ENCODE results near the gene ACTG2. TPM values are rescaled to one million over a fixed set of nuclear protein-coding genes. Genes with fewer than 3 reads are reported as not detected.
A peak's percentile ranks its signal among the peaks of the same experiment; 100 is the strongest.
"Not testable (repeated sequence)": the region's sequence is repeated elsewhere in the genome, so short reads cannot be mapped to it uniquely, and the experiment has no call there.

The ACTG2 gene
- total RNA-seq, result 918 TPM

DNA sequence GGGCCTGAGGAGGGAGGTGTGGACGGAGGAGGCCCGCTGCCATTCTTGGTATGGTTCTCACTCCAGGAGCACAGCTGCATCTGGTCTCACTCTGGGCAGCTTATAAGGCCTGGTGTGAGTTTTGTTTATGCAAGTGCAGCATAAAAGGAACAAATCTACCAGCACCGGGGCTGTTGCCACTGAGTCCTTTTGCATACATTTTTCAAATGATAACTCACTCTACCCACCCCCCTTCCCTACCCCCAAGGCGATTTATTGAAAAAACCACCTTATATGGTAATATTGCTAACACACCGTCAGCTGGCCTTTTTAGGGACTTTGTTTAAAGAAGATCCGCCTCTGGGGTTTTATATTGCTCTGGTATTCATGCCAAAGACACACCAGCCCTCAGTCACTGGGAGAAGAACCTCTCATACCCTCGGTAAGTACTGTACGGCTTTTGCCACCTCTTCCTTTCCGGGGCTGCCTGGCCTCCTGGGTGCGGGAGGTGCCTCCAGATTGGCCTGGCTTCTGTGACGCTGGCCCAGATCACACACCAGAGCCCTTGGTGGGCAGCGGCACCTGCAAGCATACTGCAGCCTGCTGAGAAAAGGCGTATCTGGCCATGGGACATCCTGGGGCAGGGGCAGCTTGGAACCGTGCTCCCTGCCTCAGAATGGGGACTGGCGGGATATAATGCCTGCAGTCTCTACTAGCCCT, at the start of gene ACTG2:
Gene ACTG2, plus strand, starts transcription at position 378 of the 699 bp plus-strand sequence. CDS start 8,304 bp downstream, outside the sequence.
- peak; percentile 64 for DNase-seq (ENCODE audit: low spot score)

DNA sequence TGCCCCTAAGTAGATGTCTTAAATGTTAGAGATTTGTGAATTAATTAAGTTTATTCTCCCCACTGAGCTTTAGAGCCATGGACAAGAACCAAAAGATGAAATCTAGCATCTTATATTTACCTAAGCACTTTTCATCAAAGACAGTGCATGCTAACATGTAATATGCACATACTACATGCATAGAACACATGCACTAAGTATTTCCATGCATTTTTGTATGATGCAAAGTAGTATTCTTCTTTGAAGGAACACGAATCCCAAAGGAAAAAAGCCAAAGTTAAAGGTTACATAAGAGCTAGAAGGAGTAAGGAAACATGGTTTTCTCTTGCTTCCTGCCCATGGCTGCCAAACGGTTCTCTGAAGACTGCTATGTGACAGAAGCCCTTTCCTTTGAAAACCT, 48.7 kb upstream of the ACTG2 start:
- DNase-seq (ENCODE audit: low spot score), result no peak

DNA sequence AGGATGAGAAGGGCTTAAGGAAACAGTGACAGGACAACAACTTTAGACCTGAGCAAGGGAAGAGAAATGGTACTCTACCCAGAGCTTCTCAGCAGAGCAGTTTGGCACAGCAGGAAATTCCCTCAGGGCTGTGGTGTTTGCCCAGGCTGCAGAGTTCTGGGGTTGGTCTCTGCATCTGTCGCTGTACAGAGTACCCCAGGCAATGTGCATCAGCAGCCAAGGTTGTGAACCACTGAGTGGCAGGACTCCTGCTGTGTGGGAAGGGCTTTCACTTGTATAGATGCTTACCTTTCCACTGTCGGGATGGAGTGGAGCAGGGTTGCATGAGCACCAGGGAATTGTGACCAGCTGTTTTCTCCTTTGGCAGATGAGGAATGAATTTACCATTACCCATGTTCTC, 42.8 kb upstream of the ACTG2 start:
- DNase-seq (ENCODE audit: low spot score), result no peak

DNA sequence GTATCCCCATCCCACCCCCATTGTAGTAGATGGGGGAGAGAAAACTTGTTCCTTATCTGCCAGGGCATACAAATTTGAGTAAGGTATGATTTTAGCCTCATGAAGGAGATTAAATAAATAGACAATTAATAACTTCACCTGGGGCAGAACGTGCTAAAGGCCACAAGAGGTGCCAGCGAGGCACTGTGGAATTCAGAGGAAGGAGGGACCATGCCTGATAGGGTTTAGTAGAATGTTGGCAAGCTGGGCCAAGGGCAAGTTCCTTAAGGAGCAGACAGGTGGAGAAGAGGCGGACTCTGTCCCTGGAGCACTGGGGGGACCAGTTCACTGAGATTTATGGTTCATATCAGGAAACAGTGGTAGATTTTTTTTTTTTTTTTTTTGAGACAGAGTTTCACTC, 41.5 kb upstream of the ACTG2 start:
- no peak for DNase-seq (ENCODE audit: low spot score)

DNA sequence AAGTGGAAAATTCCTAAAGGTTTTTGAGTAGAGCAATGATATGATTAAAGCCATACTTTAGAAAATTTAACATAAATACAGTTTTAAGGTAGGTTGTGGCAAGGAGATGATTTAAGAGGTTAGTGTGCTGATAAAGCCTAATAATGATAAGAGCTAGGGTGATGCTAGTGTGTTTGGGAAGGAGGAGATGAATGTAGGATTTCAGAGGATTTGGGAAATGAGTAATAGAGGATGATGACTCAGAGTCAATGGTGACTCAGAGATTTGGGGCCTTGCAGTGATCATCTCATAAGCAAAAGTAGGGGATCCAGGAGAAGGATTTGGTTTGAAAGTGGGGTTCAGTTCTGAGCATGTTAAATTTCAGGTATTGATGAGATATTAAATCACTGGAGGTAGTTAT, 40.8 kb upstream of the ACTG2 start:
- no peak for DNase-seq (ENCODE audit: low spot score)

DNA sequence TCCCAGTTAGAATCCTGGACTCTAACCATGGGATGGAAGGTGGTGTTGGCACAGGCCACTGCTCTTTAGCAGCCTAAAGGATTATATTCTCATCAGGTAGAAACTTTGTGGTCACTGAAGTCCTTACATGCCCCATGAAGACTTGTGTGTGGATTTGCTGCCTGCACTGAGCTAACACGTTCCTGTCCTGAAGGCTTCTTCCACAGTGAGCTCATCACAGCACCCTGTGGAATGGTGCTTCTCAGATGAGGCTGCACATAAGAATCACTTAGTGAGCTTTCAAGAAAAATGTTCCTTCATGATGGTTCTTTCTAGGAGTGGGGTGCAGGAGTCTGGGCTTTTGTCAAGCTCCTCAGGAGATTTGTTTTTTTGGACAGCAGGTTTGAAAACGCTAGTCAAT, 37.3 kb upstream of the ACTG2 start:
- no peak for DNase-seq (ENCODE audit: low spot score)

DNA sequence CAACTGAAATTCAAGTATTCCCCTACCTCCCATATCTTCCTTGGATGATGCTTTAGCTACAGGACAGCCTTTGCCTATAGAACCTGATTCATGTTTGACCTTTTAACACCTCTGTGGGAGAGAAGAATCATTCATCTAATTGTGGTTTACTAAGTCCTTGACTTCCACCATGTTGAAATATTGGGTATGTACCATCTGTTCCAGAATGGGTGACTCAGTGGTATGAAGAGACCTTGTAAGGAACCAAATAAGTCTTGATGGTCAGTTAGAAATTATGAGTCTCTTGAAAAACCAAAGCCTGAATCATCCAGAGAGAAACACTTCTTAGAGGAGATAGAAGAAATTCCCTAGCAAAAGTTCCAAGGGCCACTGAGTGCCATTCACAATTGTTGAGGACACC, 36.6 kb upstream of the ACTG2 start:
- no peak for DNase-seq (ENCODE audit: low spot score)

DNA sequence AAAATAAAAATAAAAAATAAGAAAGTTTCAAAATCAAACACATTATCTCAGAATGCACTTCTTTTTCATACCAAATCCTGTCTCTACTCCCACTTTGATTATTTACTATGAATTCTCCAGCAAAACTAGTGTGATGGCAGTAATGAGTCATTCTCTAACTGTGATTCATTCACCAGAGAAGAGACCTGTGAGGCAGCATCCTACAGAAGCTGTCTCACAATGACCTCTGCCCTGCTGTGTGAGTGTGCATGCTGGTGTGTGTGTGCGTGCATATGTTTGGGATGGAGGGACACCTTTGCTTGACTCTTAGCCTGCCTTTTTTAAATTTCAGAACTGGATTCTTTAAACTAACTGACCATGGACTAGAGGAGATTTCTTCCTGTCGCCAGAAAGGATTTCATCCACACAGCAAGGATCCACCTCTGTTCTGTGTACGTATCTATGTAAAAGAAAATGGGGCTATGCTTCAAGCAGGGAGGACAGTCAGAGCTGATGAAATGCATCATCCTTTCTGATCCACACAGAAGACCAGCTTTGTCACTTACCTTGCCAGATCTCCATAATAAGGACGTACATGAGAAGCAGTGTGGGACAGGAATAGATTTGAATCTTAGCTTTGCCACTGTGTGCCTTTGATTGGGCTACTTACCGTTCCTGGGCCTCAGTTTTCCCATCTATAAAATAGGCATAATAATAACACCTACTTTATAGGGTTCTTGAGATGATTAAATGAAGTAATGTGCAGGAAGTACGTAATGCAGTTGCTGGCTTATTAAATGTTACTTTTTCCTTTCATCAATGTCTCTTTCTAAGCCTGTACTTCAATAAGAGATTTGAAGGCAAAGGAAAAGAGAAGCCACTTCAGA, 32.9 kb upstream of the ACTG2 start:
- DNase-seq (ENCODE audit: low spot score), result no peak

DNA sequence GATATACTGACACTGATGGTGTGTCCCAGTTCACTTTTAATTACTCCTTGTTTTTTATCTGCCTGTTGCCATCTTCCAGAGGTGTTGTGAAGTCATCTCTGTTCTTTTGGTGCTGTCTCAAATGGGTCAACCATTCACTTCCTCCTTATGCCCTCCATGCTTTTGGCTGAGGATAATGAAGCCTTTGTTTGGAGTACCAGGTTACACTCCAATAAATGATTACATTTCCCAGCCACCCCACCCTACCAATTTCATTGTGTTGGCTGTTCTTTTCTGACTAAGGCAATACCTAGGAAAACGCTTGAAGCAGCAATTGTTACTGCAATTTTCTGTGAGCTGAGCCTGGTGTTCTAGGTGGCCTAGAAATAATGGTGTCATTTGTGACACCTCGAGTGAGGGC, 29.8 kb upstream of the ACTG2 start:
- no peak for DNase-seq (ENCODE audit: low spot score)

DNA sequence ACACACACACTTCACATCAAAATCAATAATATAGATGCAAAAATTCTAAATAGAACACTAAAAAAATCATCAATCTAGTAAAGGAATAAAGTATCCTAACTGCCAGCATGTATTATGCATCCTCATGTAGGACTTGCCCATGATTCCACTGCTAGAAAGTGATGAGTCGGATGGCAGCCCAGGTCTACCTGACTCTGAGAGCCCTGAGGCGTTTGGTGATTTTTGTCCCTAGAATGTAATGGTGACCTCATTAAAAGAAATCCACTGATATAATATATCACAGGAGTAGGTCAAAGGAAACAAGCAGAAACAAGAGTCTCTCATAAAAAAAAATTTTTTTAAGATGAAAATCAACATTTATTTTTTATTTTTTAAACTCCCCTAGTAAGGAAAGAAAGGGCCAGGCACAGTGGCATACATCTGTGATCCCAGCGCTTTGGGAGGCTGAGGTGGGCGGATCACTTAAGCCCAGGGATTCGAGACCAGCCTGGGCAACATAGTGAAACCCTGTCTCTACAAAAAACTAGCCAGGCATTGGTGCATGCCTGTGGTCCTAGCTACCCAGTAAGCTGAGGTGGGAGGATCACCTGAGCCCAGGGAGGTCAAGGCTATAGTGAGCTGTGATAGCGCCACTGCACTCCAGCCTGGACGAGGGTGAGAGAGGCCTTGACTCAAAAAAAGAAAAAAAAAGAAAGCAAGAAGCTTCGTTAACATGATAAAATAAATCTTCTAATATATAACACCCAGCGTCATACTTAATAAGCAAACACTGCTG, 24.4 kb upstream of the ACTG2 start:
- no peak for DNase-seq (ENCODE audit: low spot score)

DNA sequence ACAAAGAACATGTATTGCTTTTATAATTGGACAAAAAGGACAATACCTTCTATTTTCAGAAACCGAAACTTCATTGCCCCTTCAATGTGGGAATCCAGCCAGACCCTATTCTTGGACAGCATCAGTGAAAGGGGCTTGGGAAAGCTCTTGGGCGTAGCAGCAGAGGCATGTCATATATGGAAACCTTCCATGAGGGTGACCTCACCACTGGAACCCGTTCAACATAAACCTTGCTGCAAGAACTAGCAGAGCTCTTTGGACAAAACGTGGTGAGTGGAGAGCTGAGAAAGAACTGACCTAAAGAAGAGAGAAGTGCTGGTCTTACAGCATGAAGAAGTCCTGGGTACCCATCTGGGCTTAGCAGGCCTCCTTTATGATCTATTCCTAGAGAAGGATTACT, 22.7 kb upstream of the ACTG2 start:
- peak; percentile 91 for DNase-seq (ENCODE audit: low spot score)

DNA sequence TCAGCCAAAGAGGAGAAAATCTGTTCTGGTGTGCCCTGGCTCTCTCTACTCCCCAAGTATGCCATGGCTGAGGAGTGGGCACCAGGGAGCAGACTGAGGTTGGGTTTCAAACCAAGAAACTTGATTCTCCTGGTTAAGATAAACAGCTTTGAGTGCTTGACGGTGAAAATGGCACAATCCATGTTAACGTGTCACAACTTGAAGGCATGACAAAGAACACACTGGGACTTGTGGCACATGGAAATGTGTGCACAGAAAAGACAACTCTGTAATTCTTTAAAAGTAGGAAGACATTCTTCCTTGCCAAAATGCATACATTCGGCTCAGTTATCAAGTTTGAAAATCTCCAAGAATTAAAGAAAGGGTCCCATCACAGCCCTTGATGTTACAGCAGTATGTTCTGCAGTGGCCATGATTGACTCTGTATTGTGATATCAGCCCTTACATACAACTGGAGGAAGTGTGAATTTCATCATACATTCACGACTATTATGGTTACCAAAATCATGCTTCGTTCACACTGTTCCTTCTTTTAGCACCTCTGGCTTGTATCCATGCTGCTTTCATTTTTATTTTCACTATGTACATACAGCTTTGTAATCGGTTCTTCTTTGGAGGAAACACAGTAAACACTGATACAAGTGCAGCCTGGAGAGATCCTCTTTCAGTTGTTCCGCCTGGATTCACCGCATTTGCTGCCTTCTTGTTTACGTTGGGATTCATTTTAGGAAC, 15.6 kb upstream of the ACTG2 start:
- DNase-seq (ENCODE audit: low spot score), result no peak

DNA sequence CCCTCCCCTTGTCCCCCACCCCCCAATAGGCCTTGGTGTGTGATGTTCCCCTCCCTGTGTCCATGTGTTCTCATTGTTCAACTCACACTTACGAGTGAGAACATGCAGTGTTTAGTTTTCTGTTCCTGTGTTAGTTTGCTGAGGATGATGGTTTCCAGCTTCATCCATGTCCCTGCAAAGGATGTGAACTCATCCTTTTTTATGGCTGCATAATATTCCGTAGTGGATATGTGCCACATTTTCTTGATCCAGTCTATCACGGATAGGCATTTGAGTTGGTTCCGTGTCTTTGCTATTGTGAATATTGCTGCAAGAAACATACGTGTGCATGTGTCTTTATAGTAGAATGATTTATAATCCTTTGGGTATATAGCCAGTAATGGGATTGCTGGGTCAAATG, 14.8 kb upstream of the ACTG2 start:
- DNase-seq (ENCODE audit: low spot score), result not testable (repeated sequence)

DNA sequence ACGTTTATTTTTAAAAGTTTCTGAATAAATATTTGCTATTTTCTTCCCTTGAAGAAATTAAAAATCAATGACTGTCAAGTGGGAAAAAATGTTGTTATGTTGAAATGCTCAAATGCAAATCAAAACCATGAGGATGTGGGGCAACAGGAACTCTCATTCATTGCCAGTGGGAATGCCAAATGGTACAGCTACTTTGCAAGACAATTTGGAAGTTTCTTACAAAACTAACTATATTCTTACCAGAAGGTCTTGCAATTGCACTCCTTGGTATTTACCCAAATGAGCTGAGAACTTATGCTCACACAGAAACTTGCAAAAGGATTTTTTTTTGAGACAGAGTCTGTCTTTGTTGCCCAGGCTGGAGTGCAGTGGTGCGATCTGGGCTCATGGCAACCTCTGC, 7.4 kb upstream of the ACTG2 start:
- no peak for DNase-seq (ENCODE audit: low spot score)

DNA sequence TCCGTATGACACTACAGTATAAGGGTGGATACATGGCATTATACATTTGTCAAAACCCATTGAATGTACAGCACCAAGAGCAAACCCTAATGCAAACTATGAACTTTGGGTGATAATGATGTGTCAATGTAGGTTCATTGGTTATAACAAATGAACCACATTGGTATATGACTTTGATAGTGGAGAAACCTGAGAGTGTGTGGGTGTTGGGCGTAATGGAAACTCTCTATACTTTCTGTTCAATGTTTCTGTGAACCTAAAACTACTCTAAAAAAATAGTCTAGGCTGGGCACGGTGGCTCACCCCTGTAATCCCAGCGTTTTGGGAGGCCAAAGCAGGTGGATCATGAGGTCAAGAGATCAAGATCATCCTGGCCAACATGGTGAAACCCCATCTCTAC, 6.5 kb upstream of the ACTG2 start:
- no peak for DNase-seq (ENCODE audit: low spot score)

DNA sequence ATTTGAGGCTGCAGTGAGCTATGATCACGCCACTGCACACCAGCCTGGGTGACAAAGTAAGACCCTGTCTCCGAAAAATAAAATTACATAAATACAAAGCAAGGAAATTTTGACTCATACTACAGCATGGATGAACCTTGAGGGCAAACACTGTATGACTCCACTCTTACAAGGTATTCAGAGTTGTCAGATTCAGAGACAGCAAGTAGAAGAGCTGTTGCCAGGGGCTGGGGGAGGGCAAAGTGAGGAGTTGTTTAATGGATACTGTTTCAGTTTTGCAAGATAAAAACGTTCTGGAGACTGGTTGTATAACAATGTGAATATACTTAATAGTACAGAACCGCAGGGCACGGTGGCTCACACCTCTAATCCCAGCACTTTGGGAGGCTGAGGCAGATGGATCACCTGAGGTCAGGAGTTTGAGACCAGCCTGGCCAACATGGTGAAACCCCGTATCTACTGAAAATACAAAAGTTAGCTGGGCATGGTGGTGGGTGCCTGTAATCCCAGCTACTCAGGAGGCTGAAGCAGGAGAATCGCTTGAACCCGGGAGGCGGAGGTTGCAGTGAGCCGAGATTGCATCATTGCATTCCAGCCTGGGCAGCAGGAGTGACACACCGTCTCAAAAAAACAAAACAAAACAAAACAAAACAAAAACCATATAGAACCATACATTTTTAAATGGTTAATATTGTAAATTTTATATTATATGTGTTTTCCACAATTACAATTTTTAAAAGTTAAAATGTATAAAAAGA, 5.0 kb upstream of the ACTG2 start:
- not testable (repeated sequence) for DNase-seq (ENCODE audit: low spot score)

DNA sequence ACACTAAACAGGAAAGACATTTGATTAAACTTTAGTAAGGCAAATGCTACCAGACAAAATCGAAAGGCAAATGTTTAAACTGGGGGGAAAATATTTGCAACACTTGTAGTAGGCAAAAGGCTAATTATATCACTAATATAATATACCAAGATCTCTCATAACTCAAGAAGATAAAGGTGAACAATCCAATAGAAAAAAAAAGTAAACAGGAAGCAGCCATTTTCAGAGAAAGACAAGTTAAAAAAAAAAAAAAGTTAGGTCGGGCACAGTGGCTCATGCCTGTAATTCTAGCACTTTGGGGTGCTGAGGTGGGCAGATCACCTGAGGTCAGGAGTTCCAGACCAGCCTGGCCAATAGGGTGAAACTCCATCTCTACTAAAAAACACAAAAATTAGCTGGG, 4.4 kb upstream of the ACTG2 start:
- DNase-seq (ENCODE audit: low spot score), result no peak

DNA sequence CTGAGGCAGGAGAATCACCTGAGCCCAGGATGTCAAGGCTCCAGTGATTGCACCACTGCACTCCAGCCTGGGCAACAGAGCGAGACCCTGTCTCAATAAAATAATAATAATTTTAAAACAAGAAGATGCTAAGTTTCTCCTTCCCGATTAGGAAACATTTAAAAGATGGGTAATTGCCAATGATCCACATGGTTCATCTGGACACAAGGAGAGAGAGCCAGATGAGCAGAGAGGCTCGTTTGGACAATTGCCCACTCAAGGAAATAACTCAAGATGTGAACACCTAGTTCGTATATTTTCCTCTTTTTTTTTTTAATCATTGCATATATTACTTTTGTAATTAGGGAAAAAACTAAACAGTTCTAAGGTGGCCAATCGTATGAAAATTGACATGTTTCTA, 3.6 kb upstream of the ACTG2 start:
- DNase-seq (ENCODE audit: low spot score), result no peak

DNA sequence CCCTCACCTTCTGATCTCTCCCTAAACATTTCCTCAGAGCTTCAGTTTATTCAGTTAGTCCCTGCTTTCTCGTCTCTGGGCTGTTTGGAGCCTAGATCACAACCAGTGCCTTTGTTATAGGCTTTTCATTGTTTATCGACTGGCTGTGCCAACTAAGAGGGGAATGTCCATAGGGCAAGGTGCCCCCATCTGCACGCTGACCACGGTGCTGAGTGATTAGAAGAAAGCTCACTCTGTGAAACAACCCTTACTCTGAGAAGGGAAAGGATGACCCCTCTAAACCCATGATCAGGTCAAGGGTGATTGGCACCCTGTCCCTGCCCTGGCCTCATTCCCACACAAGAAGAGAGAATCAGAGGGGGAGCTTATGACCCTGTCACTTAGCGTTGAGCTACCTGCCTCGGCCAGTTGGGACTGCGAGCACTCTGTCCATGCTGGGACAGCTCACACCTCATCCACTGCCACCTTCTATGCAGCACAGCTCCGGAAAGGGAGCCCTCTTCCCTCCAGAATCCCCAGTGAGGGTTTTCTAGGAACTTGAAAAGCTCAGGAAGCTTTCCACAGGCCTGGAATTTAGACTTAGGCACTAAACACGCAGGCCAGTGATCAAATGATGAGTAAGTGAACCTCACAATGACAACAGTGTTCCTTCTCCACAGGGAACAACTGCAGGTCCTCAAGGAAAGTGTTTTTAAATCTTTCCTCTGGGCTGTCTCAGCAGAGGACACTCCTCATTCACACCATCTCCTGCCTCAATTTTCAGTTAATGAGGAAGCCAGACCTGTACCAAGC, 2.3 kb upstream of the ACTG2 start:
- DNase-seq (ENCODE audit: low spot score), result no peak

DNA sequence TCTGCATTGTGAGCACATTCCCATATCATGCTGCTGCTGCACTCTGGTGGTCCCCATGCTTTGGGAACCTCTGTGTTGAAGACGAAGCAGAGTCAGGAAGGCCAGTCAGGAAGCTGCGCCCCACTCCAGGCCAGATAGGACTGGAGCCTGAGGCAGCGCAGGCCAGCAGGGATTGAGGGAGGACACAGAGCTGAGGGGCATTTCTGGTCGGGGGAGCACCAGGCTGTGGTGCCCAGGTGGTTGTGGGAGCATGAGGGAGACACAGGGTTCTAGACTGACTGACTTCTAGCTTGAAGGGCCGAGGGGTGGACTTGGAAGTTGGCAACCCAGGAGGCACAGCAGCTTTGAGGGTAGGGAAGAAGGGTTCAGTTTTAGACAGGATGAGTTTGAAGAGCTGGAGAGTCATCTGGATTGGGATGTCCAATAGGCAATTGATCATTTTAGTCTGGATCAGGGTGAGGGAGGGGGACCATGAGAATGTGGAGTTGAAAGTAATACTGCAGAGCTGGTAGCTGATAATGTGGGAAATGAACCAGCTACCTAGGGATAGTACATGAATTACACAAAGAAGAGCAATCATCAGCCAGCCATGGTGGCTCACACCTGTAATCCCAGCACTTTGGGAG, 1.4 kb upstream of the ACTG2 start:
- no peak for DNase-seq (ENCODE audit: low spot score)

Measured in ureter (tissue), 1 donor.